ENCODE data around the gene CTTN.
A peak's percentile ranks its signal among the peaks of the same experiment; 100 is the strongest.
"Not testable (repeated sequence)": the region's sequence is repeated elsewhere in the genome, so short reads cannot be mapped to it uniquely, and the experiment has no call there.

The CTTN gene

DNA sequence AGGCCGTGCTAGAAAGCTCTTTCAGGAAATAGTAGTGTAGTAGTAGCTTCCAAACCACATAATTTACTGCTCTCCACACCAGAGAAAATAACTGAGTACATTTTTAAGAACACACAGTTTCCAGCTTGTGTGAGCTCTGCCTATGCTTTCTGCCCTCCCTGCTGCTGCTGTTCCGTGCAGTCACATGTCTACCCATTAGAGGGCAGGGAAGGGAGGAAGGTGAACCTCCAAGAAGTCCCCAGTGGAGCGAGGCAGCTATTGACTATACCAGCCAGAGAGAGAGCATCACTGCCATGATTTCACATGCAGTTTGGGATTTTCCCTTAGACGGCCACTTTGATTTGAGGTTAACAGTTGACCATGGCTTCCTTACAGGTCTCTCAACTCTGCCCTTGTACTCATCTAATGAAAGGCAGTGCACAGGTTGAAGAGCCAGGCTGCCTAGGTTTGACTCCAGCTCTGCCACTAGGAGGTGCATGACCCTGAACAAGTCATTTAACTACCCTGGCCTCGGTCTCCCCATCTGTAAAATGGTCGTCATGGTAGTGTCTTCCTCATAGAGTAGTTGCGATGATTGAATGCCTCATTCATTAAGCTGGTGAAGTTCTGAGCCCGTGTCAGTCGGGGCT lies 19.7 kb upstream of the CTTN start:
- H3K27ac ChIP-seq, result no peak overlapping the region
- H3K4me3 ChIP-seq, result no peak overlapping the region

- no peak overlapping the region for H3K4me3 ChIP-seq
- no peak overlapping the region for H3K27ac ChIP-seq
These were observed 17.0 kb upstream of the CTTN start for GRCh38 chr11:70381350-70381749.

GRCh38 chr11:70381872-70382861 lies 16.2 kb upstream of the CTTN start:
- Histone ChIP-seq H3K4me3 (no peak overlapping the region), H3K27ac (peak overlapping the region in 2 of 21 experiments; percentile 7 to 13)

DNA sequence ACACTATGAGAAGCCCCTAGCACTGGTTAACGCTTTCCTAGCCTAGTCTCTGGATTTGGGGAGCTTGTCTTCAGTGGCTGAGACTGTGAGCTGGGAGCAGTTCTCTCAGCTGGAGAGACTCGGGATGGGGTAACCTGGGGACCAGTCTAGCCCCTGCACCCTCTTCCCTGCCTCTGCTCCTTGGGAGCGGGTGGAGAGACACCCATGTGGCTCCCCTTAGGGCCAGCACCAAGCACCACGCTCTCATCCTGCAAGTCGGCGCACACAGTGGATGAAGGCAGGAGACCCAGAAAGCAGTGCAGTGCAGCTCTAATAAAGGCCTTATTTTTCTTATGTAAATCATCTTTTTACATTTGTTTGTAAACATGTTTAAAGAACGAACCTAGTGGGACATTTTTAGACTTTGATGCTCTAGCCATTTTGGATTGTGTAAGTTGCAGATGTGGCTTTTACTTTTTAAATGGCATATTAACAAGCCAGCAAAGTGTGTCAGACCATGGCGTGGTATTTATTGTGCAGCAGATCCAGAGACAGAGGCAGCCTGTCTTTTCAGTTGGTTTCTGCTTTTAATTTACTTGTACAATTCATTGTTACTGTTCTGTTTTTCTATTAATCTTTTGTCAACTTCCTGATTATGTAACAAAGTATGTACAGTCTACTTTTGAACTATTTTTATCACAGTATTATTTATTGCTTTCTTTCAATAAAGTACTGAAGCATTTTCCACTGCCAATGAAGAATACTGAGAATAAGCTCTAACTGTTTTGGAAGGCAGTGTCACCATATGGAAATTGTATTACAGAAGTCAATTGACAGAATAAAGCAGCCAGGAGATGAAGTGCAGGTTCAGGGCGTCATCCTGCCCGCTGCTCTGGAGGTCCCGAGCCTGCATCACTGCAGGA lies 14.4 kb upstream of the CTTN start:
- Histone ChIP-seq H3K4me3 (no peak overlapping the region), H3K27ac (peak overlapping the region in 2 of 21 experiments; percentile 2 to 50)

DNA sequence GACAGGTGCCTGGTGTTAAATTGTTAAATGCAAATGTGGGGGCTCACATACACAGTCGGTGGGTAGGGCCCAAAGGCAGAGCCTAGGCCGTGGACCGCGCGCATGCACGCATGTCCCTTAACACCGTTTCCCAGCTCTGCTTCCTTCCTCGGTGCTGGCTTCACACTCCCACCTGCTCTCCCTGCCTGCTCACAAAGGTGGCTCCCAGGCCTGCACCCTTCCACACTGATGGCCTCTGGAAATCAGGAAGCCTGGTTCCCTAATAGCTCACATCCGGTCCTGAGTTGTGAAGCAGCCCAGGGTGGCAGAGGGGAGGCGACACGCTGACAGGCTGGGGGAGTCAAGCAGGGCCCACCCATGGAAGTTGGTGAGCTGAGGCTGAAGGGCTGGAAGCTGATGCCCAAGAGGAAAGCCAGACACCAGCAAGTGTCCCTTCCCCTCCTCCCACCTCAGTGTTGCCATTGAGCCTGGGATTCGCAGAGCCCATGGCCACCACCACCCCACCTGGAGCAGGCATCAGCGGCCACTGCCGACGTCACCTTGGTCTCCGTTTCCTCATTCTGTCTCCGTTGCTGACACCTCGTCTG lies 13.7 kb upstream of the CTTN start:
- H3K27ac ChIP-seq, result peak overlapping the region in 1 of 21 experiments; percentile 18
- H3K4me3 ChIP-seq, result no peak overlapping the region

- no peak overlapping the region for H3K4me3 ChIP-seq
These were observed 10.8 kb upstream of the CTTN start for GRCh38 chr11:70387564-70387963.

DNA sequence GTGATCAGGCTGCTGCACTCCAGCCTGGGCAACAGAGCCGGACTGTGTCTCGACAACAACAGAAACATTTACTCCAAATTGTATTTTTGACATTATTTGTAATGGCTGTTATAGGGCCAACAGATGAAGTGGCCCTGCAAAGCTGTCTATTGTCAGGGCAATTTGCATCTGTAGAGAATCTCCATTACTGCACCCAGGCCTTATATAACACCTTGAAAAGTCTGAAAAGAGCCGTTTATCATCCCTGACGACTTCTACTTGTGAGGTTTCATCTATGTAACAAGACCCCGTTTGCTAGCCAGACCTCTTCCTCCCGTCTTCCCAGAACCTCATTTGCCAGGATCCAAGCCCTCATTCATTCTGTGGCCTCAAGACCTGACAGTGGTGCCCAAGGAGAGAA lies 9.1 kb upstream of the CTTN start:
- no peak overlapping the region for H3K4me3 ChIP-seq
- no peak overlapping the region for H3K27ac ChIP-seq

More at GRCh38 chr11:70387564-70387963, 10.8 kb upstream of the CTTN start:
- H3K27ac ChIP-seq, result no peak overlapping the region

DNA sequence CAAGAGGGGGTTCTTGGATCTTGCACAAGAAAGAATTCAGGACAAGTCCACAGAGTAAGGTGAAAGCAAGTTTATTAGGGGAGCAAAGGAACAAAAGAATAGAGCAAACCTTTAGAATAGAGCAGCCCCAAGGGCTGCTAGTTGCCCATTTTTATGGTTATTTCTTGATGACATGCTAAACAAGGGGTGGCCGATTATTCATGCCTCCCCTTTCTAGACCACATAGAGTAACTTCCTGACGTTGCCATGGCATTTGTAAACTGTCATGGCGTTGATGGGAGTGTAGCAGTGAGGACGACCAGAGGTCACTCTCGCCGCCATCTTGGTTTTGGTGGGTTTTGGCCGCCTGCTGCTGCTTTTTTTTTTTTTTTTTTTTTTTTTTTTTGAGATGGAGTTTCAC lies 7.4 kb upstream of the CTTN start:
- H3K4me3 ChIP-seq, H3K27ac ChIP-seq: not testable (repeated sequence)

DNA sequence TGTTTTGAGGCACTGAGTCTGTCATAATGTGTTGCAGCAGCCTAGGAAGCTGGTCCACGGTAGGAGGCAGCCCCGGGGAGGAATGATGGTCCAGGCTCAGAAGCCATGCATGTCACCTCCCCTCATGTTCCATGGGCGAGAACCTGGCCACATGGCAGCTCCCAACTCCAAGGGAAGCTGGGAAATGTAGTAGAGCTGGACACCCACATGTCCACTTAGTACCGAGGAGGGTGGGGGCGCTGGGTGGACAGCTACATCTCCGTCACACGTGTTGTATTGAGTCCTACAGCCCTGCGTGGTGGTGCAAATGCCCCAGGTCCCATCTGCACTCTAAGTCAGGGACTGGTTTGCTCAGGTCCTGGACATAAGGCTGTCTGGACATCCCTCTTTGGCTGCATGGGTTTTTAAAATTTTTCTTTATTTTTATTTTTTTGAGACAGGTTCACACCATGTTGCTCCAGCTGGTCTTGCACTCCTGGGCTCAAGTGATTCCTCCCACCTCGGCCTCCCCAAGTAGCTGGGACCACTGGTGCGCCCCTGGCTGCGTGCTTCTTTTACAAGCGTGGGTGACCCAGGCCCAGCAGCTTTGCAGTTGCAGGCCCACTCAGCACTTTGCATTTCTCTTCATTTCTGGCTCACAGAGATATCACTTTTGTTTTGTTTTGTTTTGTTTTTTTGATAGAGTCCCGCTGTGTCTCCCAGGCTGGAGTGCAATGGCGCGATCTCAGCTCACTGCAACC lies 3.9 kb upstream of the CTTN start:
- no peak overlapping the region for H3K4me3 ChIP-seq
- H3K27ac ChIP-seq, result no peak overlapping the region

- Histone ChIP-seq H3K4me3 (peak overlapping the region; percentile 49 to 91 (median 71)), H3K27ac (peak overlapping the region in 16 of 21 experiments; percentile 83 to 97 (median 92))
These were observed 870 bp upstream of the CTTN start for GRCh38 chr11:70397336-70397982.

DNA sequence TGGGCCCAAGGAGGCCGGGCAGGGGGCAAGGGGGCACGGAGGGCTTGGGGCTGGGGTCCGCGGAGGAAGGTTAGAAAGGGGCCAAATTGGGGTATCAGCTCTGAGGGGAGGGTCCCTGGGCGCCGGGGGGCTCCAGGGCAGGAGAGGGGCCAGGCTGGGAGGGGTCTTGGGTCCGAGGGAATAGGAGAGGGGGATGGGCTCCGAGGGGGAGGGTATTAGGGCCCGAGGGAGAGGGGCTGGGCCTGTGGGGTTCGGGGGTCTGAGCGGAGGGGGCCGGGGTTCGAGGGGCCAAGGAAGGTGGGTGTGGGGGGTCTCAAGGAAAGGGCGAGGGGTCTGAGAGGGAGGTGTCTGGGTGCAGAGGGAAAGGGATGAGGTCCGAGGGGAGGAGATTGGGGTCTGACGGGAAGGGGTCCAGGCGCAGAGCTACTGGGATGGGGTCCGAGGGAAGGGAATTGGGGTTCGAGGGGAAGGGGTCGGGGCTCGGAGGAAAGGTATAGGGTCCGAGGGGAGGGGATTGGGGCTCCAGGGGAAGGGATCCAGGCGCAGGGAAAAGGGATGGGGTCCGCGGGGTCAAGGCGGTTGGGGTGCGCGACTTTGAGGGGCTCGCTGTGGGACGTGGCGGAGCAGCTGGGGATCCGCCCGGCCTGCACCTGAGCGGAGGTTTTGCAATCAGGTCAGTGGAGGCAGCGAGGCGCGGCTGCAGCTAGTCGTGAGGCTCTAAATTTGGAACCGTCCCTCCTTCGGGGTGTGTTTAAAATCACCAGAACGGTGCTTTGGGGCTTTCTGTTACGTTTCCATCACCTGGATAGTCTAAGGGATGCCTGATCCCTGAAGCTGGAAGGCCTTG lies 728 bp downstream of the CTTN start:
- H3K27ac ChIP-seq, result peak overlapping the region; percentile 46 to 97 (median 91)
- H3K4me3 ChIP-seq, result peak overlapping the region; percentile 49 to 91 (median 71)

DNA sequence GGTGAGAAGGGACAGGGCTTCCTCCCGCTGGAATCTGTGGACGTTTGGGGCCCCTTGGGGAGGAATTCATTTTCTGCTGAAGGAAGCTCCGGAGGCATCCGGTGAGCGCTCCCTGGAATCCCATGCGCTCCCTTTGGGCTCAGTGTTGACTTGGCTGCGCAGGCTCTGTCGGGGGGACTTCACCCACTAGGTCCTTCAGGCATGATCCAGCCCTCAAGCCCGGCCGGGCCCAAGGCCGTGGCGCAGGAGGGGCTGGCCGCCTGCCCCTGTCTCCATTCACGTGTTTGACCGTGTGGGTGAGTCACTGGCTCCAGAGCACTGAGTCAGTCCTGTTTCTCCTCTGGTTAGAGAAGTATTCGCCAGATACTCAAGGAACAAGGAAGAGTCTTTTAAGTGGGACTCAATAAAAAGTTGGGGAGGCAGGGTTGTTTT lies 1.4 kb downstream of the CTTN start:
- Histone ChIP-seq H3K27ac (peak overlapping the region; percentile 46 to 97 (median 91)), H3K4me3 (peak overlapping the region; percentile 49 to 91 (median 71))

DNA sequence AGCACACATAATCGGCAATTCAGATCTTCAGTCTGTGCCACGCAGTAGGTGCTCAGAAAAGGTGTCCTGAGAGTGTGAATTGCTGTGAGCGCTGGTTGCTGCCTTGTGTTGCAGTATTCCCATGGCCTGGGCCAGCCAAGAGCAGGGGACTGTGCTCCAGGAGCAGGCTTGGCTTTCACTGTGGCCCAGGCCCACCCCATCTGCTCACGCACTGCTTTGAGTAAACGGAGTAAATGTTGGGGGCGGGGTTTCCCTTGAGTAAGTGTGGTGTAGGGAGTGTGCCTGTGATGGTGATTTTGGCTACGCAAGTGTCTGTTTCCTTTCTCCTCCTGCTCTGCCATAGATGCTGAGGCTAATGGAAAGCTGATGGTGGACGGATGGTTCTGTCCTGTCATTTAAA lies 2.3 kb downstream of the CTTN start:
- Histone ChIP-seq H3K27ac (peak overlapping the region in 5 of 21 experiments; percentile 26 to 97 (median 91)), H3K4me3 (no peak overlapping the region)

- Histone ChIP-seq H3K4me3 (no peak overlapping the region), H3K27ac (no peak overlapping the region)
These were observed 3.7 kb downstream of the CTTN start for GRCh38 chr11:70402016-70402415.

DNA sequence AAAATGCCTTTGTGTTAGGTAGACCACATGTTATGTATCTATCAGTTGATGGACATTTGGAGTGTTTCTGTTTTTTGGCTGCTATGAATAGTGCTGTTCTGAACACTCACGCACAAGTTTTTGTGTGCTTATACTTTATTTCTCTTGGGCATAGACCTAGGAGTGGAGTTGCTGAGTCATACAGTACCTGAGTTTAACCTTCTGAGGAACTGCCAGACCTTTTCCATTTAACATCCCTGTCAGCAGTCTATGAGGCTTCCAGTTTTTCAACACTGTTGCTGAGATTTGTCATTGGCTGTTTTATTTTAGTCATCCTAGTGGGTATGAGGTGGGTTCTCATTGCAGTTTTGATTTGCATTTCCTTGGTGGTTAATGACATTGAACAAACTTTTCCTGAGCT lies 4.4 kb downstream of the CTTN start:
- no peak overlapping the region for H3K27ac ChIP-seq
- H3K4me3 ChIP-seq, result no peak overlapping the region

DNA sequence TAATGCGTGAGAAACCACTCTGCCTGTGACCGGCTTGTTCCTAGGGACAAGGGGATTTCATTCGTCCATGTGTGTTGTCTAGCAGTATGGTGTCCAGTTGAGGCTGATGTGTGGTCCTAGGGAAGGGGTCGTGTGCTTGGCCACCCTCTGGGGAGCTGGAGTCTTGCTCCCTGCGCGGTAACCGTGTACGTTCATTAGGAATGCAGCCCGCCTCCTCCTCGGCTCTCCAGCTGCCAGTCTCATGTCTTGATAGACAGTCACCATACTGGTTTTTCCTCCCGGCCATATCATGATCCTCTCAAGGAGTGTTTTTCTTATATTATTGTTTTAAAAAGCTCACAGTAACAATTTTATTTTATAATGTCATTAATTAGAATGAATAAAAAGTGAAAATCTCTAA lies 5.9 kb downstream of the CTTN start:
- Histone ChIP-seq H3K27ac (no peak overlapping the region), H3K4me3 (no peak overlapping the region)

- no peak overlapping the region for H3K27ac ChIP-seq
- no peak overlapping the region for H3K4me3 ChIP-seq
These were observed 7.5 kb downstream of the CTTN start for GRCh38 chr11:70405679-70406395.
